ENCODE data around the gene VPS13D. TPM values are rescaled to one million over a fixed set of nuclear protein-coding genes. Genes with fewer than 3 reads are reported as not detected.

Gene VPS13D
- total RNA-seq, 1 donor from 2014 or later: 77.8 TPM

- peaks cover 18% of the 10 kb centered on the region for H3K9me3 Mint-ChIP-seq
- no peak overlapping the region for H3K4me3 Mint-ChIP-seq
- peaks cover 54% of the 10 kb centered on the region for H3K4me1 Mint-ChIP-seq
- H3K27me3 Mint-ChIP-seq (ENCODE audit: low read depth): no peaks in the 10 kb centered on the region
- peaks cover 17% of the 10 kb centered on the region for H3K36me3 Mint-ChIP-seq
- H3K27ac Mint-ChIP-seq: peak overlapping the region; percentile 88
- no peak for DNase-seq (ENCODE audit: low spot score in 2 of 2, unreplicated experiment in 2 of 2)
- no peak for TF ChIP-seq CTCF (IDR thresholded peaks at IDR 0.05; ENCODE audit: unreplicated experiment)
Measured at GRCh38 chr1:12540580-12541273, 310.9 kb downstream of the VPS13D start.

GRCh38 chr1:12541274-12542137, 311.7 kb downstream of the VPS13D start:
- no peaks in the 10 kb centered on the region for H3K27me3 Mint-ChIP-seq (ENCODE audit: low read depth)
- TF ChIP-seq CTCF (IDR thresholded peaks at IDR 0.05; ENCODE audit: unreplicated experiment): no peak
- peaks cover 55% of the 10 kb centered on the region for H3K4me1 Mint-ChIP-seq
- DNase-seq (ENCODE audit: low spot score in 2 of 2, unreplicated experiment in 2 of 2): peak in 1 of 2 experiments; percentile 56
- peaks cover 10% of the 10 kb centered on the region for H3K36me3 Mint-ChIP-seq
- peaks cover 11% of the 10 kb centered on the region for H3K9me3 Mint-ChIP-seq
- no peak overlapping the region for H3K4me3 Mint-ChIP-seq
- peak overlapping the region; percentile 88 for H3K27ac Mint-ChIP-seq

GRCh38 chr1:12542138-12542465, 312.3 kb downstream of the VPS13D start:
- no peak for DNase-seq (ENCODE audit: low spot score in 2 of 2, unreplicated experiment in 2 of 2)
- Mint-ChIP-seq H3K9me3 (peaks cover 7% of the 10 kb centered on the region), H3K4me3 (no peak overlapping the region), H3K27me3 (ENCODE audit: low read depth) (no peaks in the 10 kb centered on the region), H3K27ac (peak overlapping the region; percentile 88), H3K36me3 (peaks cover 6% of the 10 kb centered on the region), H3K4me1 (peaks cover 56% of the 10 kb centered on the region)
- no peak for TF ChIP-seq CTCF (IDR thresholded peaks at IDR 0.05; ENCODE audit: unreplicated experiment)

GRCh38 chr1:12542616-12543592, 313.1 kb downstream of the VPS13D start:
- Mint-ChIP-seq H3K36me3 (no peaks in the 10 kb centered on the region), H3K27me3 (ENCODE audit: low read depth) (no peaks in the 10 kb centered on the region), H3K27ac (peak overlapping the region; percentile 96), H3K9me3 (no peaks in the 10 kb centered on the region), H3K4me3 (no peak overlapping the region), H3K4me1 (peaks cover 54% of the 10 kb centered on the region)
- no peak for TF ChIP-seq CTCF (IDR thresholded peaks at IDR 0.05; ENCODE audit: unreplicated experiment)
- DNase-seq (ENCODE audit: low spot score in 2 of 2, unreplicated experiment in 2 of 2): no peak

GRCh38 chr1:12543740-12544154, 313.9 kb downstream of the VPS13D start:
- Mint-ChIP-seq H3K27me3 (ENCODE audit: low read depth) (no peaks in the 10 kb centered on the region), H3K36me3 (no peaks in the 10 kb centered on the region), H3K9me3 (no peaks in the 10 kb centered on the region), H3K4me3 (no peak overlapping the region), H3K27ac (peak overlapping the region; percentile 96), H3K4me1 (peaks cover 53% of the 10 kb centered on the region)
- DNase-seq (ENCODE audit: low spot score in 2 of 2, unreplicated experiment in 2 of 2): no peak
- TF ChIP-seq CTCF (IDR thresholded peaks at IDR 0.05; ENCODE audit: unreplicated experiment): no peak

Data from mesothelial cell of epicardium (in vitro differentiated cells).